Measurements from ENCODE around the gene MYL11. TPM values are rescaled to one million over a fixed set of nuclear protein-coding genes. Genes with fewer than 3 reads are reported as not detected.
A peak's percentile ranks its signal among the peaks of the same experiment; 100 is the strongest.

The MYL11 gene
- total RNA-seq, 1 donor from 2014 or later: 0.85 TPM

DNA sequence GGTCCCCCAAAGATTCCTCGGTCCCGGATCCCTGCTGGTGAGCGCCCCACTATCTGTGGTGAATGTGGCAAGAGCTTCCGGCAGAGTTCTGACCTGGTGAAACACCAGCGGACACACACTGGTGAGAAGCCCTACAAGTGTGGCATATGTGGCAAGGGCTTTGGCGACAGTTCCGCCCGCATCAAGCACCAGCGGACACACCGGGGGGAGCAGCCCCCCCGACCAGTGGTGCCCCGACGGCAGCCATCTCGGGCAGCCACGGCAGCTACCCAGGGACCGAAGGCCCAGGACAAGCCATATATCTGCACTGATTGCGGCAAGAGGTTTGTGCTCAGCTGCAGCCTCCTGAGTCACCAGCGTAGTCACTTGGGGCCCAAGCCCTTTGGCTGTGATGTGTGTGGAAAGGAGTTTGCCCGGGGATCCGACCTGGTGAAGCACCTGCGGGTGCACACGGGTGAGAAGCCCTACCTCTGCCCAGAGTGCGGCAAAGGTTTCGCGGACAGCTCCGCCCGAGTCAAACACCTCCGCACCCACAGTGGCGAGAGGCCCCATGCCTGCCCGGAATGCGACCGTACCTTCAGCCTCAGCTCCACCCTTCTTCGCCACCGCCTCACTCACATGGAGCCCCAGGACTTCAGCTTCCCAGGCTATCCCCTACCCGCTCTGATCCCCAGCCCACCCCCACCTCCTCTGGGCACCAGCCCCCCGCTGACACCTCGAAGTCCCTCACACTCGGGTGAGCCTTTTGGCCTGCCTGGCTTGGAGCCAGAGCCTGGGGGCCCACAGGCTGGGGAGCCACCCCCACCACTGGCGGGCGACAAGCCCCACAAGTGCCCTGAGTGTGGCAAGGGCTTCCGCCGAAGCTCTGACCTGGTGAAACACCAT is 23.4 kb downstream of the MYL11 start:
- peaks cover 21% of the 10 kb centered on the region for H3K27me3 Mint-ChIP-seq (ENCODE audit: unreplicated experiment)
- H3K27ac Mint-ChIP-seq (ENCODE audit: unreplicated experiment): no peak overlapping the region
- H3K36me3 Mint-ChIP-seq (ENCODE audit: low read depth, unreplicated experiment): peaks cover 13% of the 10 kb centered on the region
- H3K4me1 Mint-ChIP-seq (ENCODE audit: unreplicated experiment): peaks cover 37% of the 10 kb centered on the region
- no peaks in the 10 kb centered on the region for H3K9me3 Mint-ChIP-seq (ENCODE audit: unreplicated experiment)
- DNase-seq (ENCODE audit: low spot score): no peak
- H3K4me3 Mint-ChIP-seq (ENCODE audit: unreplicated experiment): no peak overlapping the region
- TF ChIP-seq, protein P1, sequence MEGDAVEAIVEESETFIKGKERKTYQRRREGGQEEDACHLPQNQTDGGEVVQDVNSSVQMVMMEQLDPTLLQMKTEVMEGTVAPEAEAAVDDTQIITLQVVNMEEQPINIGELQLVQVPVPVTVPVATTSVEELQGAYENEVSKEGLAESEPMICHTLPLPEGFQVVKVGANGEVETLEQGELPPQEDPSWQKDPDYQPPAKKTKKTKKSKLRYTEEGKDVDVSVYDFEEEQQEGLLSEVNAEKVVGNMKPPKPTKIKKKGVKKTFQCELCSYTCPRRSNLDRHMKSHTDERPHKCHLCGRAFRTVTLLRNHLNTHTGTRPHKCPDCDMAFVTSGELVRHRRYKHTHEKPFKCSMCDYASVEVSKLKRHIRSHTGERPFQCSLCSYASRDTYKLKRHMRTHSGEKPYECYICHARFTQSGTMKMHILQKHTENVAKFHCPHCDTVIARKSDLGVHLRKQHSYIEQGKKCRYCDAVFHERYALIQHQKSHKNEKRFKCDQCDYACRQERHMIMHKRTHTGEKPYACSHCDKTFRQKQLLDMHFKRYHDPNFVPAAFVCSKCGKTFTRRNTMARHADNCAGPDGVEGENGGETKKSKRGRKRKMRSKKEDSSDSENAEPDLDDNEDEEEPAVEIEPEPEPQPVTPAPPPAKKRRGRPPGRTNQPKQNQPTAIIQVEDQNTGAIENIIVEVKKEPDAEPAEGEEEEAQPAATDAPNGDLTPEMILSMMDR (IDR thresholded peaks at IDR 0.05; ENCODE audit: unreplicated experiment): no peak

DNA sequence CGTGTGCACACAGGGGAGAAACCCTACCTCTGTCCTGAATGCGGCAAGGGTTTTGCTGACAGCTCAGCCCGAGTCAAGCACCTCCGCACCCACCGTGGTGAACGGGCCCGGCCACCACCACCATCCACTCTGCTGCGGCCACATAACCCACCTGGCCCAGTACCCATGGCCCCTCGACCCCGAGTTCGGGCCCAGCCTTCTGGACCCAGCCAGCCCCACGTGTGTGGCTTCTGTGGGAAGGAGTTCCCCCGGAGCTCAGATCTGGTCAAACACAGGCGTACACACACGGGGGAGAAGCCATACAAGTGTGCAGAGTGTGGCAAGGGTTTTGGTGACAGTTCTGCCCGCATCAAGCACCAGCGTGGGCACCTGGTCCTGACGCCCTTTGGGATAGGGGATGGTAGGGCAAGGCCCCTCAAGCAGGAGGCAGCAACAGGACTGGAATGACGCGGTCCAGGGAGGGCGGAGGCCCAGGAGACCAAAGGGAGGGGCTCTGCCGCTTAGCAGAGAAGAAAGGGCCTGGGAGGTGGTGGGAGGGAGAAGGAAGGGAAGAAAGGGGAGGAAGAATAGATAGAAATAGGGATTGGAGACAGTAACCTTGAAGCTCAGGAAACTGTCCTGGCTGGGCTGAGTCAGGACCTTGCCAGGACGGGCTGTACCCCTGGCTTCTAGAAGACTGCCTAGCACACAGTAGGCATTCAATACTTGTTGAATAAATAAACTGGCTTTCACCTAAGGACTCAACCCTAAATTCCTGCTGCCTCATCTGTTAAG is 24.2 kb downstream of the MYL11 start:
- peaks cover 15% of the 10 kb centered on the region for H3K27me3 Mint-ChIP-seq (ENCODE audit: unreplicated experiment)
- H3K36me3 Mint-ChIP-seq (ENCODE audit: low read depth, unreplicated experiment): peaks cover 13% of the 10 kb centered on the region
- H3K27ac Mint-ChIP-seq (ENCODE audit: unreplicated experiment): peak overlapping the region; percentile 82
- H3K4me3 Mint-ChIP-seq (ENCODE audit: unreplicated experiment): peak overlapping the region; percentile 73
- DNase-seq (ENCODE audit: low spot score): no peak
- TF ChIP-seq, protein P1 (IDR thresholded peaks at IDR 0.05; ENCODE audit: unreplicated experiment): no peak
- H3K9me3 Mint-ChIP-seq (ENCODE audit: unreplicated experiment): no peaks in the 10 kb centered on the region
- H3K4me1 Mint-ChIP-seq (ENCODE audit: unreplicated experiment): peaks cover 35% of the 10 kb centered on the region

DNA sequence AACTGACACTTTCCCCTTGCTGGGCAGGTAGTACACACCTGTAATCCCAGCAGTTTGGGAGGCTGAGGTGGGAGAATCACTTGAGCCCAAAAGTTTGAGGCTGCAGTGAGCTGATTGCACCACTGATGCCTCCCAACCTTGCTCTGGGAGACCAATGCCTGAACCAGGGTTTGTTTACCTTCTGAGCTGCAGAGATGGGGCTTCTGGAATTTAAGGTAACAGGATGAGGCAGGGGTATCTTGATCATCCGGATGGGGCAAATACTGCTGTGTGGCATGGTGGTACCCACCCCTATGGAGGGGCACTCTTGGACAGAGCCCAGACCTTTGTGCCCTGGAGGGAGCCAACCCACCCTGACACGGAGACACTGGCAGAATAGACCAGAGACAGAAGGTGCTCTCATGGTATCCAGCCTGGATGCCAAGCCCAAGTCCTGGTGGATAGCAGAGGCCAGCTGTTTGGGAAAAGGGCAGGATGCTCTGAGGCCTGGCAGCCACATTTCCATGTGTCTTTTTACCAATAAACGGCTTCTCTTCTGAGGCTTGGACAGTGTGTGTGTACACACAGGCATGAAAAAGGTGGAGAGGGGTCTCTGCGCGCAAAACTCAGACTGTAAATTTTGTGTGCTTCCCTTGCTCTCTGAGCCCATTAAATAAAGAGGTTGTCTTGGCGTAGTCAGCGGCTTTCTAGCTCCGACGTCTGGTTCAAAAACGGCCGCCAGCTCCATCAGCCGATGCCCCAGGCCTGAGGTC is 25.0 kb downstream of the MYL11 start:
- peaks cover 13% of the 10 kb centered on the region for H3K36me3 Mint-ChIP-seq (ENCODE audit: low read depth, unreplicated experiment)
- H3K4me3 Mint-ChIP-seq (ENCODE audit: unreplicated experiment): peak overlapping the region; percentile 87
- peaks cover 27% of the 10 kb centered on the region for H3K4me1 Mint-ChIP-seq (ENCODE audit: unreplicated experiment)
- H3K27me3 Mint-ChIP-seq (ENCODE audit: unreplicated experiment): peaks cover 13% of the 10 kb centered on the region
- H3K27ac Mint-ChIP-seq (ENCODE audit: unreplicated experiment): peak overlapping the region; percentile 82
- TF ChIP-seq, protein P1 (IDR thresholded peaks at IDR 0.05; ENCODE audit: unreplicated experiment): no peak
- no peak for DNase-seq (ENCODE audit: low spot score)
- no peaks in the 10 kb centered on the region for H3K9me3 Mint-ChIP-seq (ENCODE audit: unreplicated experiment)

DNA sequence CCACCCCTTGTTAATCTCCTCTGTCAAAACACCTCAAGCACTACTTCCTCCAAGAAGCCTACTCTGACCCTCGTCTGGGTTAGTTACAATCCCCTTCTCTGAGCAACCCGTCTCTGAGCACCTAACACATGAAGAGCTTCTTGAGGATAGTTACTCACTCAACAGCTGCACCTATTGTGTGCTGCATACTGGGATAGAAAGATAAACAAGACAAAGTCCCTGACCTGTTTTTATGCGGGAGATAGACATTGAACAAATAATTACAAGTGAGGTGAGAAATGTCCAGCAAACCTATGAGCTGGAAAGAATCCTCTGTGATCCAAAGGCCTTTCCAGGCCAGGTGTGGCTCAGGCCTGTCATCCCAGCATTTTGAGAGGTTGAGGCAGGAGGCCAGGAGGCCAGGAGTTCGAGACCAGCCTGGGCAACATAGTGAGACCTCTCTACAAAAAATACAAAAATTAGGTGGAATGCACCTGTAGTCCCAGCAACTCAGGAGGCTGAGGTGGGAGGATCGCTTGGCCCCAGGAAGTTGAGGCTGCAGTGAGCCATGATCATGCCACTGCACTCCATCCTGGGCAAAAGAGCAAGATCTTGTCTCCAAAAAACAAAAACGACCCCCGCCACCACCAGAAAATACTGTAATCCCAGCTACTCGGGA is 27.3 kb downstream of the MYL11 start:
- no peak for DNase-seq (ENCODE audit: low spot score)
- H3K4me3 Mint-ChIP-seq (ENCODE audit: unreplicated experiment): peak overlapping the region; percentile 70
- TF ChIP-seq, protein P1 (IDR thresholded peaks at IDR 0.05; ENCODE audit: unreplicated experiment): no peak
- H3K4me1 Mint-ChIP-seq (ENCODE audit: unreplicated experiment): peaks cover 19% of the 10 kb centered on the region
- no peaks in the 10 kb centered on the region for H3K9me3 Mint-ChIP-seq (ENCODE audit: unreplicated experiment)
- H3K36me3 Mint-ChIP-seq (ENCODE audit: low read depth, unreplicated experiment): peaks cover 5% of the 10 kb centered on the region
- H3K27me3 Mint-ChIP-seq (ENCODE audit: unreplicated experiment): peaks cover 10% of the 10 kb centered on the region
- H3K27ac Mint-ChIP-seq (ENCODE audit: unreplicated experiment): peak overlapping the region; percentile 33
